Mammary epithelial cell (primary cell): Measurements from ENCODE around the gene POU2F3.

Experiments used
- CTCF ChIP-seq, 2 donors: IDR thresholded peaks in 1 of 2; conservative IDR thresholded peaks in 1 of 2; 2 replicates each; pipeline ENCODE4 v1.5.1; 2011 to 2012; ENCODE audit warnings: inconsistent platforms in 2 of 2, low read length in 2 of 2, mild to moderate bottlenecking in 2 of 2, control low read depth in 1 of 2, low read depth in 1 of 2; ENCODE audit not compliant: insufficient read depth in 1 of 2; ENCODE audit errors: extremely low read depth in 1 of 2
- EZH2 ChIP-seq: IDR thresholded peaks from 2 replicates; pipeline ENCODE4 v1.6.1; 2012; ENCODE audit warnings: low read length, inconsistent platforms, borderline replicate concordance

- no peak for TF ChIP-seq CTCF (conservative IDR thresholded peaks at IDR 0.05 in 1 of 2, IDR thresholded peaks at IDR 0.05 in 1 of 2; ENCODE audit: extremely low read depth in 1 of 2, insufficient read depth in 1 of 2, low read depth in 1 of 2, low read length in 2 of 2)
- TF ChIP-seq EZH2 = no peak
These were observed 70.9 kb downstream of the POU2F3 start for GRCh38 chr11:120310870-120311269.
